Uterus (tissue), 4 donors: ENCODE data around the gene GSTA3. TPM values are rescaled to one million over a fixed set of nuclear protein-coding genes. Genes with fewer than 3 reads are reported as not detected.
"Not testable (repeated sequence)": the region's sequence is repeated elsewhere in the genome, so short reads cannot be mapped to it uniquely, and the experiment has no call there.

ENCODE experiments used
- DNase-seq, 2 donors: peaks; one replicate each; pipeline ENCODE4 v3.0.0-alpha.2; 2019 to 2020
- H3K27ac ChIP-seq, 2 donors: fragments of 200-600 bp; sonication (generic); 1 replicate in 1 of 2; 2 replicates in 1 of 2; pipeline ENCODE4 v1.5.1; 2016 to 2018
- H3K27me3 ChIP-seq, 2 donors: fragments of 200-600 bp; sonication (generic); one replicate each; pipeline ENCODE4 v1.5.1; 2018 to 2019; ENCODE audit warnings: control low read depth in 1 of 2
- H3K36me3 ChIP-seq, 2 donors: fragments of 200-600 bp; sonication (generic); one replicate each; pipeline ENCODE4 v1.5.1; 2019; ENCODE audit warnings: control low read depth in 1 of 2
- H3K4me1 ChIP-seq, 2 donors: fragments of 200-600 bp; sonication (generic); one replicate each; pipeline ENCODE4 v1.5.1; 2018 to 2019; ENCODE audit warnings: control low read depth in 1 of 2
- H3K4me3 ChIP-seq, 2 donors: fragments of 200-600 bp; sonication (generic); 1 replicate in 1 of 2; 2 replicates in 1 of 2; pipeline ENCODE4 v1.5.1; 2018 to 2019; ENCODE audit warnings: mild to moderate bottlenecking in 1 of 2
- H3K9me3 ChIP-seq, 2 donors: fragments of 200-600 bp; sonication (generic); one replicate each; pipeline ENCODE4 v1.5.1; 2019; ENCODE audit warnings: control low read depth in 1 of 2
- POLR2A ChIP-seq, 2 donors: fragments of 450-650 bp; IDR thresholded peaks; one replicate each; pipeline ENCODE4 v1.6.1; 2016; ENCODE audit warnings: antibody characterized with exemption in 2 of 2, mild to moderate bottlenecking in 1 of 2, moderate library complexity in 1 of 2
- intact Hi-C: fragments of 100-400 bp; cut with DNase I; formaldehyde crosslinking; loops from one replicate; pipeline ENCODE4 v1.15.1; 2023; ENCODE audit warnings: low total_unique reads
- total RNA-seq, 4 donors: library from RNA; depleted of rRNA in 3 of 4; stranded (reverse); fragments of >200 nt in 3 of 4; gene quantifications; one replicate each; pipeline versions ENCODE4 v1.1.0 to v1.2.4, GENCODE V29; 2014 to 2023
- TF ChIP-seq, protein P1 (sequence below), 4 experiments: fragments of 200-600 bp in 2 of 4; fragments of 450-650 bp in 2 of 4; sonication (generic) in 2 of 4; IDR thresholded peaks; one replicate each; pipeline ENCODE4 v1.5.1; 2016 to 2019; ENCODE audit warnings: antibody characterized with exemption in 4 of 4, mild to moderate bottlenecking in 2 of 4, moderate library complexity in 1 of 4
- donor health status: DM: yes; HTN: yes; CAD: no.

The GSTA3 gene
- total RNA-seq, 4 donors from 2014 or later, result 0.35 to 0.98 TPM; not detected in 2

DNA sequence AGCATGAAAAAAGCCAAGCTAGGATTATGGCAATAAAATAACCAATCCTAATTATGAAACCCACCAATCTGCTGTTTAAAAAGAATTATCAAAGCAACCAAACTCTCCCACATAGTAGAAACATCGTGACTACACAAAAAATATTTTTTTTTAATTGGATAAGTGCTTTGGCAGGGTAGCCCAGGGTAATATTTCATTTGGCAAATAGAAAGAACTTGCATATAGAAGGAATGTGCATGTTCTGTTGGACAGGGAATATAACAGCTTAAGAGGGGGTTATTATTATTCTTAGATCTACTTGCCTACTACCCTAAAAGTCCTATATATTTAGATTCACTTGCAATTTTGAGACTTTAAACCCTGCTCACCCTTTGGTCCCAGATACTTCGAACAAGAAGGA lies 972 bp downstream of the GSTA3 start:
- Histone ChIP-seq H3K9me3 (no peaks in the 10 kb centered on the region), H3K4me1 (no peaks in the 10 kb centered on the region), H3K4me3 (no peak overlapping the region), H3K27ac (no peak overlapping the region), H3K36me3 (no peaks in the 10 kb centered on the region), H3K27me3 (no peaks in the 10 kb centered on the region)
- TF ChIP-seq POLR2A (IDR thresholded peaks at IDR 0.05), result no peak
- TF ChIP-seq, protein P1, sequence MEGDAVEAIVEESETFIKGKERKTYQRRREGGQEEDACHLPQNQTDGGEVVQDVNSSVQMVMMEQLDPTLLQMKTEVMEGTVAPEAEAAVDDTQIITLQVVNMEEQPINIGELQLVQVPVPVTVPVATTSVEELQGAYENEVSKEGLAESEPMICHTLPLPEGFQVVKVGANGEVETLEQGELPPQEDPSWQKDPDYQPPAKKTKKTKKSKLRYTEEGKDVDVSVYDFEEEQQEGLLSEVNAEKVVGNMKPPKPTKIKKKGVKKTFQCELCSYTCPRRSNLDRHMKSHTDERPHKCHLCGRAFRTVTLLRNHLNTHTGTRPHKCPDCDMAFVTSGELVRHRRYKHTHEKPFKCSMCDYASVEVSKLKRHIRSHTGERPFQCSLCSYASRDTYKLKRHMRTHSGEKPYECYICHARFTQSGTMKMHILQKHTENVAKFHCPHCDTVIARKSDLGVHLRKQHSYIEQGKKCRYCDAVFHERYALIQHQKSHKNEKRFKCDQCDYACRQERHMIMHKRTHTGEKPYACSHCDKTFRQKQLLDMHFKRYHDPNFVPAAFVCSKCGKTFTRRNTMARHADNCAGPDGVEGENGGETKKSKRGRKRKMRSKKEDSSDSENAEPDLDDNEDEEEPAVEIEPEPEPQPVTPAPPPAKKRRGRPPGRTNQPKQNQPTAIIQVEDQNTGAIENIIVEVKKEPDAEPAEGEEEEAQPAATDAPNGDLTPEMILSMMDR (IDR thresholded peaks at IDR 0.05), result no peak
- no peak for DNase-seq
- intact Hi-C loops, result no loop called here

DNA sequence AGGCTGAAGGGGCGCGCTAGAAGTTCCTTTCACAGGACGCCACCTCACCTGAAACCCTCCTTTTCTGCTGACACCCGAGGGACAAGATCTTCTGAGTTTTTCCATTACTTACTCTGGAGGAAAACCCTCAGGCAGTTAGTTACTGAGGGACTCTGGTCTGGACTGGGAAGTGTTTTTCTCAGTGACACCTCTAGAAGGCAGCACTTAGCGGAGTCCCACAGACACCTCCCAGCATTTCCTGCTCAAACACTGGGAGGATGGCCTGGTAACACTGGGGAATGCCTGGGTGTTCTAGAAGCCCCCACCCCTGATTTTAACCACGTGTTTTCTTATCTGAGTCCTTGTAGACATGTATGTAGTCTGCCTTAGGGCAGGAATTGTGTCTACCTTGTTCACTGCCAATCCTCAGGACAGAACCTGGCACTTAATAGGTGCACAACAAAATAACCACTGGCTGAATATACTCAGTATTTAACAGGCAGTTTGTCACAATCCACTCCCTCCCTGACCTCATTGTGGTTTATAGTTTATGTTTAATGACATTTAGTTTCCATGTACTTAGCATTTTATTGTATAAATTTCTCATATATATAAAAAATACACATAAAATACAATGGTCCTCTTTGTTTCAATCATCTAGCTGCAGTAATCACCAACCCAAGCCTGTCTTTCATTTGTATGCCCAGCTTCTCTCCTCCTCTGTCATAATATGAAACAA lies 4.8 kb downstream of the GSTA3 start:
- no peak overlapping the region for H3K27ac ChIP-seq
- H3K4me1 ChIP-seq, result no peaks in the 10 kb centered on the region
- intact Hi-C loops, result no loop called here
- no peak for DNase-seq
- no peaks in the 10 kb centered on the region for H3K36me3 ChIP-seq
- H3K9me3 ChIP-seq, result no peaks in the 10 kb centered on the region
- TF ChIP-seq, protein P1 (IDR thresholded peaks at IDR 0.05), result no peak
- TF ChIP-seq POLR2A (IDR thresholded peaks at IDR 0.05), result no peak
- H3K4me3 ChIP-seq, result no peak overlapping the region
- H3K27me3 ChIP-seq, result no peaks in the 10 kb centered on the region

DNA sequence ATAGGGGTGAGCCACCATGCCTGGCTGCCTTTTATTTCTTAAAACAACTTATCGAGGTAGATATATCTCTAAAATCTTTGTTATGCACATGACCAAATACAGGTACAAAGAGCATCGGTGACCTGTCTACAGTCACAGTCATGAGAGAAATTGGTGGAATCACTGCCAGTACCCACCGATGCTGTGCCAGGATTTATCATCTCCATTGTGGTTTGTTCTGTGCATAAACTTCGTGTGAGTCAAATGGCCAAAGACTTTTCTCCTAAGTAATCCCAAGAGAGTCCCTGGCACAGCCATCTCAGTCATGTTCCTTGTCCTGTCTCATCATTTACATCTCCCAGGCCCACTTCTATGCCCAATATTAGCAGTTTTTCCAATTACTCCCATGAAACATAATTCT lies 9.0 kb downstream of the GSTA3 start:
- Histone ChIP-seq H3K9me3 (no peaks in the 10 kb centered on the region), H3K27ac (no peak overlapping the region), H3K27me3 (no peaks in the 10 kb centered on the region), H3K4me1 (no peaks in the 10 kb centered on the region), H3K36me3 (no peaks in the 10 kb centered on the region), H3K4me3 (no peak overlapping the region)
- no peak for DNase-seq
- intact Hi-C loops, result no loop called here
- TF ChIP-seq, protein P1 (IDR thresholded peaks at IDR 0.05), result no peak
- TF ChIP-seq POLR2A (IDR thresholded peaks at IDR 0.05), result no peak

DNA sequence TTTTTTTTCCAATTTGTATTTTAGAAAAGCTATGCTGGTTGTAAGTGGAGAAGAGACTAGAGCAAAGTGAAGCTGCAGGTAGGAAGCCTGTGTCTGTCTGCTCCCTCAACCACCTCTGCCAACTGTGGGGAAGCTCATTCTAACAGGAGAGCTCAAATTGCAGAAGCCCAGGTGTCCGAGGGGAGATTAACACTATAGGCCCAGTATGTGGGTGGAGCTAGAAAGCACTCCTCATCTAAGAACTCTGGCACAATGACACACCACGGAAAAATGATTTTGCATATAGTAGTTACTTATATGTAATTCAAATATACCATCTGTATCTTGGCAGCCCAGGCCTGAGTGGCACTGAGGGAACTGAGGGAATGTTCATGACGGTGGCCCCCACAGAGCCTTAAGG lies 13.7 kb downstream of the GSTA3 start:
- H3K4me1 ChIP-seq, H3K9me3 ChIP-seq, H3K27ac ChIP-seq, H3K36me3 ChIP-seq, H3K27me3 ChIP-seq, H3K4me3 ChIP-seq, DNase-seq: not testable (repeated sequence)
- intact Hi-C loops, result loop anchor here (10.0 kb wide), 1 partner anchor 159 kb away; no protein-coding TSS in a partner anchor

DNA sequence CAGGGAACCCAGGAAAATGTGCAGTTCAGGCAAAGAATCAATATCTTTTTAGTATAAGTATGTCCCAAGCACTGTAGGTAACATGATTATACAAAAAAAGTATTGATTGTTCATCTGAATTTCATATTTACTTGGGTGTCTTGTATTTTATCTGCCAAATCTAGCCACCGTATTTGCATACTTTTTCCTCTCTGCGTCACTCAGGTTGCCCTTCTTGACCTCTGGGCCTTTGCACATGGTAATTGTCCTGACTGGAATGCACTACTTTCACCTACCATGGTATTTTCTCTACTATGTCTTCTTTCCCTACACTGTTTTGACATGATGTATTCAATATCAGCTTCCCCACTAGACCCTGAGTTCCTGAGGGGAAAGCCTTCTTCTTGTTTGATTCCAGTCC lies 15.2 kb downstream of the GSTA3 start:
- Histone ChIP-seq H3K4me3 (no peak overlapping the region), H3K9me3 (no peaks in the 10 kb centered on the region), H3K36me3 (no peaks in the 10 kb centered on the region), H3K27me3 (no peaks in the 10 kb centered on the region), H3K27ac (no peak overlapping the region), H3K4me1 (no peaks in the 10 kb centered on the region)
- intact Hi-C loops, result loop anchor here (10.0 kb wide), 1 partner anchor 161 kb away; no protein-coding TSS in a partner anchor
- TF ChIP-seq, protein P1 (IDR thresholded peaks at IDR 0.05), result no peak
- no peak for TF ChIP-seq POLR2A (IDR thresholded peaks at IDR 0.05)
- DNase-seq, result no peak
